HepG2 (cell line): Measurements from ENCODE around the gene ACTA2. TPM values are rescaled to one million over a fixed set of nuclear protein-coding genes. Genes with fewer than 3 reads are reported as not detected.

Source experiments
- ATAC-seq: fragments of 200-7000 bp; cut with Tn5 transposase; 3 replicates; pipeline ENCODE4 v1.9.1; 2020; ENCODE audit warnings: mild to moderate bottlenecking, moderate library complexity
- BruUV-seq: library from RNA; stranded (reverse); fragments of 400-500 nt; replicated peaks from 2 replicates; lab custom pipeline; 2021; lab: Mats Ljungman, UMichigan
- CTCF ChIA-PET: fragments of 300-600 bp; formaldehyde crosslinking; extraction: SDS; loops from one replicate; lab custom pipeline; 2021; ENCODE audit warnings: low total read pairs, inconsistent platforms, low intra/inter-chr PET ratio; lab: Yijun Ruan, JAX
- POLR2A ChIA-PET: fragments of 350-600 bp; sonication (Branson Sonifier 250); formaldehyde crosslinking; loops from one replicate; lab custom pipeline; 2020; ENCODE audit warnings: antibody characterized with exemption, inconsistent platforms; lab: Yijun Ruan, JAX
- DNase-seq: peaks from one replicate; pipeline ENCODE4 v3.0.0-alpha.2; 2015; ENCODE audit warnings: low spot score
- FAIRE-seq: peaks from 3 replicates; lab custom pipeline; 2011; peaks lifted over from hg19 to GRCh38; lab: Jason Lieb, UNC
- H2AFZ ChIP-seq: one replicate; pipeline ENCODE4 v1.6.1; 2011; ENCODE audit warnings: low read length, inconsistent platforms
- H3K27ac ChIP-seq: fragments of 300-600 bp; 3 replicates; pipeline ENCODE4 v1.8.0; 2011; ENCODE audit warnings: mixed run types, mild to moderate bottlenecking, mixed read lengths, low read length, inconsistent platforms; ENCODE audit not compliant: insufficient read depth; ENCODE audit errors: extremely low read length
- H3K27me3 ChIP-seq, 2 experiments: fragments of 200-600 bp in 1 of 2; 2 replicates in 1 of 2; 3 replicates in 1 of 2; pipeline versions ENCODE4 v1.6.0 to v1.8.0; 2011; ENCODE audit warnings: low read length in 2 of 2, mild to moderate bottlenecking in 2 of 2, moderate library complexity in 2 of 2, inconsistent platforms in 1 of 2; ENCODE audit not compliant: insufficient read depth in 2 of 2, control insufficient read depth in 1 of 2
- H3K36me3 ChIP-seq, 2 experiments: fragments of 200-600 bp in 1 of 2; replicated peaks in 1 of 2; 2 replicates in 1 of 2; 3 replicates in 1 of 2; pipeline versions ENCODE4 v1.5.1 to v1.8.0; 2011; ENCODE audit warnings: low read length in 2 of 2, inconsistent platforms in 1 of 2; ENCODE audit not compliant: insufficient read depth in 2 of 2, control insufficient read depth in 1 of 2
- H3K4me1 ChIP-seq: 2 replicates; pipeline ENCODE4 v1.5.1; 2012; ENCODE audit warnings: low read length, inconsistent platforms; ENCODE audit not compliant: insufficient read depth
- H3K4me2 ChIP-seq: 2 replicates; pipeline ENCODE4 v1.6.0; 2011; ENCODE audit warnings: low read depth, low read length, inconsistent platforms
- H3K4me3 ChIP-seq, 3 experiments: fragments of 200-600 bp in 1 of 3; sonication (generic), shearing (Covaris generic) in 1 of 3; replicated peaks in 1 of 3; 2 replicates each; pipeline ENCODE4 v1.5.1; 2011 to 2016; ENCODE audit warnings: low read length in 3 of 3, inconsistent platforms in 2 of 3, low read depth in 2 of 3, mild to moderate bottlenecking in 2 of 3, control low read depth in 1 of 3, mixed read lengths in 1 of 3; ENCODE audit not compliant: insufficient read depth in 1 of 3
- H3K79me2 ChIP-seq: one replicate; pipeline ENCODE4 v1.6.1; 2011; ENCODE audit warnings: low read length, inconsistent platforms; ENCODE audit not compliant: insufficient read depth
- H3K9ac ChIP-seq: 2 replicates; pipeline ENCODE4 v1.6.0; 2011; ENCODE audit warnings: mild to moderate bottlenecking, low read depth, low read length, inconsistent platforms; ENCODE audit not compliant: insufficient read depth
- H3K9me3 ChIP-seq: 2 replicates; pipeline ENCODE4 v1.5.1; 2012; ENCODE audit warnings: mild to moderate bottlenecking, low read length
- H4K20me1 ChIP-seq: 2 replicates; pipeline ENCODE4 v1.6.0; 2011; ENCODE audit warnings: inconsistent platforms, mild to moderate bottlenecking, low read length, moderate library complexity; ENCODE audit not compliant: insufficient read depth
- CENPT ChIP-seq: sonication (generic); formaldehyde crosslinking; IDR thresholded peaks from 2 replicates; pipeline ENCODE4 v1.8.0; 2022; ENCODE audit warnings: low read depth, mild to moderate bottlenecking, moderate library complexity, missing genetic modification reagents
- CHD2 ChIP-seq: IDR thresholded peaks from 2 replicates; pipeline ENCODE4 v1.6.1; 2011; ENCODE audit warnings: low read depth, low read length, improper control_type of control experiment
- CHD4 ChIP-seq: fragments of 200-600 bp; sonication (generic); IDR thresholded peaks from 2 replicates; pipeline ENCODE4 v1.7.0; 2017; ENCODE audit warnings: mild to moderate bottlenecking, low read length, borderline replicate concordance
- MAFF ChIP-seq: IDR thresholded peaks from 2 replicates; pipeline ENCODE4 v1.6.1; 2011; ENCODE audit warnings: low read depth, low read length, improper control_type of control experiment
- MAFK ChIP-seq, 2 experiments: IDR thresholded peaks in 1 of 2; conservative IDR thresholded peaks in 1 of 2; 2 replicates each; pipeline ENCODE4 v1.6.1; 2011; ENCODE audit warnings: improper control_type of control experiment in 2 of 2, low read length in 2 of 2
- RFX1 ChIP-seq: fragments of 450-650 bp; IDR thresholded peaks from 2 replicates; pipeline ENCODE4 v1.6.1; 2017
- SIX4 ChIP-seq: sonication (generic); formaldehyde crosslinking; IDR thresholded peaks from 2 replicates; pipeline ENCODE4 v1.4.0; 2020; ENCODE audit warnings: missing genetic modification reagents
- SP140L ChIP-seq: sonication (generic); formaldehyde crosslinking; IDR thresholded peaks from 2 replicates; pipeline ENCODE4 v1.4.0; 2020; ENCODE audit warnings: missing genetic modification reagents, borderline replicate concordance
- ZNF280D ChIP-seq: sonication (generic); formaldehyde crosslinking; IDR thresholded peaks from 2 replicates; pipeline ENCODE4 v1.5.1; 2020; ENCODE audit warnings: mild to moderate bottlenecking, missing genetic modification reagents
- ZNF580 ChIP-seq: IDR thresholded peaks from 2 replicates; pipeline ENCODE4 v1.6.1; 2016; ENCODE audit warnings: low read depth, borderline replicate concordance
- ZNF740 ChIP-seq: sonication (generic); formaldehyde crosslinking; IDR thresholded peaks from 2 replicates; pipeline ENCODE4 v1.4.0; 2020; ENCODE audit warnings: missing genetic modification reagents
- ZNF768 ChIP-seq: sonication (generic); formaldehyde crosslinking; IDR thresholded peaks from 2 replicates; pipeline ENCODE4 v1.4.0; 2020; ENCODE audit warnings: missing genetic modification reagents
- WGBS: methylation state at CpG from one replicate; pipeline ENCODE4 v1.1.6; 2017; ENCODE audit warnings: low lambda C conversion rate; 5-methylcytosine and 5-hydroxymethylcytosine counted together
- in situ Hi-C: cut with HindIII; loops from 2 replicates; pipeline ENCODE4 v1.10.0; 2017; ENCODE audit warnings: low pct_unique_long_range_greater_than_20kb; ENCODE audit not compliant: extremely low pct_ligation_motif_present
- intact Hi-C: fragments of 100-400 bp; cut with micrococcal nuclease; formaldehyde crosslinking; loops from one replicate; pipeline ENCODE4 v1.10.0; 2022; ENCODE audit not compliant: unreplicated experiment
- polyA plus RNA-seq, 8 experiments: library from polyadenylated mRNA; depleted of rRNA in 3 of 8; stranded (reverse) in 7 of 8; unstranded in 1 of 8; fragments of >200 nt; fragmentation: Illumina TruSeq in 4 of 8; extraction: Trizol in 4 of 8; gene quantifications; 2 replicates each; pipeline versions ENCODE4 v1.2.1 to v1.2.3, GENCODE V29; 2011 to 2016; ENCODE audit warnings: low read depth in 4 of 8, missing spikeins in 1 of 8, mixed read lengths in 1 of 8; ENCODE audit not compliant: insufficient read depth in 1 of 8
- total RNA-seq, 5 experiments: library from RNA; depleted of rRNA; stranded (reverse); fragments of >200 nt; fragmentation: Illumina TruSeq; extraction: Trizol; gene quantifications; 2 replicates each; pipeline ENCODE4 v1.2.3, GENCODE V29; 2016; ENCODE audit warnings: low read depth in 1 of 5
- TF ChIP-seq, protein P1 (sequence below): sonication (generic); formaldehyde crosslinking; conservative IDR thresholded peaks from 2 replicates; pipeline ENCODE4 v1.4.0; 2020; ENCODE audit warnings: missing genetic modification reagents

ACTA2 gene
- total and polyA plus RNA-seq, 2 of the 13 experiments (the other 11 are each of a cell fraction or from before 2014, with no cell fraction given) = 21.8 to 59.9 TPM

GRCh38 chr10:88992921-88993524, 40.5 kb upstream of the ACTA2 start:
- no peak for FAIRE-seq
- H3K4me1 ChIP-seq = peaks cover 38% of the 10 kb centered on the region
- H4K20me1 ChIP-seq = no peaks in the 10 kb centered on the region; the same call in 1 of the 2 replicates
- intact Hi-C loops (no loop called here), in situ Hi-C loops (no loop called here)
- peak overlapping the region; percentile 87 for H3K4me2 ChIP-seq
- ChIA-PET POLR2A (no interaction called here), CTCF (no interaction called here)
- 72% methylated on average over 3 of the region's 3 CpGs for WGBS
- BruUV-seq = no TSS peak
- no peaks in the 10 kb centered on the region for H3K36me3 ChIP-seq
- no peaks in the 10 kb centered on the region for H3K9me3 ChIP-seq
- no peak overlapping the region for H3K27ac ChIP-seq
- no peak for ATAC-seq
- H3K4me3 ChIP-seq = no peak overlapping the region
- H3K27me3 ChIP-seq = no peaks in the 10 kb centered on the region; a peak in 1 of 5 replicates
- H3K9ac ChIP-seq = no peak overlapping the region
- H3K79me2 ChIP-seq = peaks cover 35% of the 10 kb centered on the region
- H2AFZ ChIP-seq = no peak overlapping the region
- DNase-seq = no peak
- TF ChIP-seq MAFF (peak; percentile 23; the same call in 1 of the 2 replicates), MAFK (conservative IDR thresholded peaks at IDR 0.05 in 1 of 2, IDR thresholded peaks at IDR 0.05 in 1 of 2; ENCODE audit: low read length in 2 of 2) (0 out of 4 replicates have a peak, but pooled peaks have one; percentile 9 to 19), SIX4 (no peak)
- TF ChIP-seq, protein P1, sequence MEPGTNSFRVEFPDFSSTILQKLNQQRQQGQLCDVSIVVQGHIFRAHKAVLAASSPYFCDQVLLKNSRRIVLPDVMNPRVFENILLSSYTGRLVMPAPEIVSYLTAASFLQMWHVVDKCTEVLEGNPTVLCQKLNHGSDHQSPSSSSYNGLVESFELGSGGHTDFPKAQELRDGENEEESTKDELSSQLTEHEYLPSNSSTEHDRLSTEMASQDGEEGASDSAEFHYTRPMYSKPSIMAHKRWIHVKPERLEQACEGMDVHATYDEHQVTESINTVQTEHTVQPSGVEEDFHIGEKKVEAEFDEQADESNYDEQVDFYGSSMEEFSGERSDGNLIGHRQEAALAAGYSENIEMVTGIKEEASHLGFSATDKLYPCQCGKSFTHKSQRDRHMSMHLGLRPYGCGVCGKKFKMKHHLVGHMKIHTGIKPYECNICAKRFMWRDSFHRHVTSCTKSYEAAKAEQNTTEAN = no peak
- TF ChIP-seq, all 625 proteins: peak for 2

GRCh38 chr10:88991899-88992320, 39.3 kb upstream of the ACTA2 start:
- BruUV-seq = no TSS peak
- H3K4me2 ChIP-seq = peak overlapping the region; percentile 87
- H3K4me1 ChIP-seq = peaks cover 48% of the 10 kb centered on the region
- ChIA-PET POLR2A (no interaction called here), CTCF (interaction anchor here (1.8 kb wide), 1 partner anchor 57 kb away, joined by 6 read pairs; no protein-coding TSS in a partner anchor)
- H3K9me3 ChIP-seq = 0 out of 2 replicates have a peak, but pooled peaks cover 4% of the 10 kb centered on the region
- DNase-seq (no peak), ATAC-seq (no peak), FAIRE-seq (no peak)
- peak overlapping the region; percentile 39 for H2AFZ ChIP-seq
- in situ Hi-C loops = no loop called here
- H4K20me1 ChIP-seq = no peaks in the 10 kb centered on the region; the same call in 1 of the 2 replicates
- peaks cover 35% of the 10 kb centered on the region for H3K79me2 ChIP-seq
- H3K27ac ChIP-seq = peak overlapping the region; percentile 74
- H3K4me3 ChIP-seq = peak overlapping the region; percentile 83 to 91 (median 88)
- peak overlapping the region; percentile 79 for H3K9ac ChIP-seq
- 7% methylated on average over 6 of the region's 6 CpGs for WGBS
- intact Hi-C loops = no loop called here
- H3K27me3 ChIP-seq = no peaks in the 10 kb centered on the region; a peak in 1 of 5 replicates
- H3K36me3 ChIP-seq = no peaks in the 10 kb centered on the region
- TF ChIP-seq ZNF768 (CRISPR knock-in tag) (peak; percentile 90; the same call in 1 of the 2 replicates), ZNF740 (no peak), CENPT (CRISPR knock-in tag) (no peak), SP140L (CRISPR knock-in tag) (peak; percentile 95), CHD4 (peak; percentile 69; the same call in 1 of the 2 replicates), CHD2 (peak; percentile 83), RFX1 (no peak), ZNF280D (CRISPR knock-in tag) (no peak), ZNF580 (no peak)
